GM19395 (cell line): Measurements from ENCODE around the gene LRRC23.
A peak's percentile ranks its signal among the peaks of the same experiment; 100 is the strongest.
"Not testable (repeated sequence)": the region's sequence is repeated elsewhere in the genome, so short reads cannot be mapped to it uniquely, and the experiment has no call there.

Experiments
- ATAC-seq: cut with Tn5 transposase; IDR thresholded peaks from one replicate; pipeline ENCODE4 v1.9.1; 2021; ENCODE audit warnings: mild to moderate bottlenecking, moderate library complexity; ENCODE audit not compliant: unreplicated experiment

Gene LRRC23

GRCh38 chr12:6872073-6873048 lies 32.3 kb upstream of the LRRC23 start:
- peak; percentile 20 for ATAC-seq

GRCh38 chr12:6873094-6874014 lies 31.3 kb upstream of the LRRC23 start, which contains the start of gene SPSB2:
Gene SPSB2, minus strand, starts transcription at chr12:6873303. Its CDS starts 402 bp downstream, at chr12:6872901.
- peak; percentile 64 for ATAC-seq

DNA sequence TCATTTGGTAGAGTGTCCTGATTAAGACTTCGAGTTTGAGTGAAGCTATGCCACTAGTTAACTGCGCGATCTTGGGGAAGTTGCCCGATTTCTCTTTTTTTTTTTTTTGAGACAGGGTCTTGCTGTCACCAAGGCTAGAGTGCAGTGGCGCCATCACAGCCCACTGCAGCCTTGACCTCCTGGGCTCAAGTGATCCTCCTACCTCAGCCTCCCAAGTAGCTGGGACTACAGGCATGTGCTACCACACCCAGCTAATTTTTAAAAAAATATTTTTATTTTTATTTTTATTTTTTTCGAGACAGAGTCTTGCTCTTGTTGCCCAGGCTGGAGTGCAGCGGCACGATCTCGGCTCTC lies 30.6 kb upstream of the LRRC23 start:
- not testable (repeated sequence) for ATAC-seq

DNA sequence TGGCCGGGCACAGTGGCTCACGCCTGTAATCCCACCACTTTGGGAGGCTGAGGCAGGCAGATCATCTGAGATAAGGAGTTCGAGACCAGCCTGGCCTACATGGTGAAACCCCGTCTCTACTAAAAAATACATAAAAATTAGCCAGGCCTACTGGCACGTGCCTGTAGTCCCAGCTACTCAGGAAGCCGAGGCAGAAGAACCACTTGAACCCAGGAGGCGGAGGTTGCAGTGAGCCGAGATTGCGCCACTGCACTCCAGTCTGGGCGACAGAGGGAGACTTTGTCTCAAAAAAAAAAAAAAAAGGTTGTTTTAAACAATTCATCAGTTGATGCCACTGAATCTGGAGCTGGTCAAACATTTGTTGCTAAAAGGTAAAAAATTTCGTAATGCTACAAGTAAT lies 24.8 kb upstream of the LRRC23 start:
- ATAC-seq, result not testable (repeated sequence)

DNA sequence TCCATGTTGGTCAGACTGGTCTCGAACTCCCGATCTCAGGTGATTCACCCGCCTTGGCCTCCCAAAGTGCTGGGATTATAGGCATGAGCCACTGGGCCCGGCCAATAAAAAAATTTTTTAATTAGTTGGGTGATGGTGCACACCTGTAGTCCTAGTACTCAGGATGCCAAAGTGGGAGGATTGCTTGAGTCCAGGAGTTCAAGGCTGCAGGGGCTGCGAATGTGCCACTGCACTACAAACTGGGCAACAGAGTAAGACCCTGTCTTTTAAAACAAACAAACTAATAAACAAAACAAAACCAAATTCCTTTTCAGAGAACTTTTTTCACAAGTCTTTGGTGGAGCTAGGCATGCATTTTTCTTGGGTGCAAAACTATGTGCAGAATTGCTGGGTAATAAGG lies 21.4 kb upstream of the LRRC23 start:
- no peak for ATAC-seq

GRCh38 chr12:6883683-6884082 lies 20.9 kb upstream of the LRRC23 start:
- ATAC-seq, result no peak

DNA sequence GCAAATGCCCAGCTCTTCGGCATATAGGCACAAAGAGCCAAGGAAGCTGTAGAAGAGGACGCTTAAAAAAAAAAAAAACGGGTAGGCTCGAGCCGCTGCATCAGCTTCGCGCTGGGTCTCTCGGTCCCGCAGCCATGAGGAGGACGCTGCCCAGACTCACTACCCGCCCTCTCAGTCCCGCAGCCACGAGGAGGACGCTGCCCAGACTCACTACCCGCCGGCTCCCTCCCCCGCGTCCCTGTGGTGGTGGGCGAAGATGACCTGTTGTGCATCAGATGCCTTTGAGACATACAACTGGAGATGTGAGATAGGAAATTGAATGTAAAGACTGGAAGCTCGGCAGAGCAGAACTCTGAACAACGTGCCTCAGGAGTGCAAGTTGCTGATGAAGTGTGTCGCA lies 20.1 kb upstream of the LRRC23 start:
- no peak for ATAC-seq

GRCh38 chr12:6886206-6886999 lies 18.2 kb upstream of the LRRC23 start:
- ATAC-seq, result not testable (repeated sequence)

- no peak for ATAC-seq
Measured at GRCh38 chr12:6887460-6887859, 17.2 kb upstream of the LRRC23 start.

DNA sequence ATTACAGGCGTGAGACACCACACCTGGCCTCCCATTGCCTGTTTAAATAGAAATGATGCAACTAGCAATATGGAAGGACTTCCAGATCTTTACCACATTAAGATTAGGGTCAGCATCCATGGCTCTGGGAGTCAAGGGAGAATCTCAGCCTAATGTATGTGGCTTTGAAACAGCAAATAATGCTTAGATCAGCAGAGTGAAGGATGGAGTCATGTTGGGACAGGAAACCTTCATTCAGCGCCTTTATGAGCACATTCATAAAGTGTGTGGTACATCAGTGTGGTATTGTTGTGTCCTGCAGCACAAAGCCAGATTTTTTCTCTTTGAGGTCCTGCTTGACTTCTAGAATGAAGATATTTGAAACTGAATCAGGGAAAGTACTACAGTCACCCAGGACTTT lies 16.3 kb upstream of the LRRC23 start:
- ATAC-seq, result no peak

GRCh38 chr12:6888794-6889193 lies 15.8 kb upstream of the LRRC23 start:
- ATAC-seq, result not testable (repeated sequence)

GRCh38 chr12:6889775-6890573 lies 14.6 kb upstream of the LRRC23 start:
- not testable (repeated sequence) for ATAC-seq

DNA sequence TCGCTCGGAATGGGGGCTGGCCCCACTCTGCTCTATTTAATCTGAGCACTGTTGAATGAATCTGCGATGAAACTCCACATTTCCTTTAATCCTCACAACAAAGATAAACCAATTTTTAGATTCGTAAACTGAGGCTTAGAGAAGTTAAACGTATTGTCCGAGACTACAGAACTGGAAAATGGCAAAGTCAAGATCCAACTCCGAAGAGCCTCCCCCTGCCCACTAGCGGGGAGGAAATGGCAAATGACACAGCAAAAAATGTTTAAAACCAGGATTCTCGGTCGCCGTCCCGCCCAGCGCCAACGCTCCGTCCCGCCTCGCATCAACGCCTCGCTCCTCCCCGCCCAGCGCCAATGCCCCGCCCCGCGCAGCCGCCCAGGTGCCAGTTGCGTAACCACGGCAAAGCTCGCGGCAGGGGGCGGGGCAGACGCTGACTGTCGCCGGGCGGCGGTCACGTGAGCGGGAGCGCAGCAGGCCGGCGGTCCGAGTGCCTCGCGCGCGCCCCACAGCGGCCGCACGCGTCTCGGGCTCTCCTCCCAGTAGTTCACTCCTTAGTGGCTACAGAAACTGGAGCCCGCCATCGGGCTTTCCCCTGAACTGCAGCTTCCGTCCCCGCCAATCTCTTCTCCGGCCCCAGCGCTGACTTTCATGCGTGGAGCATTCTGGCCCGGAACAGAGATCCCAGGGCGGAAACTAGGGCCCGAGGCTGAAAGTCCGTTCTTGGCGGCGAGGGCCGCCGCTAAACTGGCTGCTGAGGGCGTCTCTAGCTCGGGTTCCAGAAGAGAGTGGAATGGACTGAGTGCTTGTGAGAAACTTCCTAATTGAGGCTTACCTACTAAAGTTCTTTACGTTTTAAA lies 13.6 kb upstream of the LRRC23 start:
- ATAC-seq, result peak; percentile 94

DNA sequence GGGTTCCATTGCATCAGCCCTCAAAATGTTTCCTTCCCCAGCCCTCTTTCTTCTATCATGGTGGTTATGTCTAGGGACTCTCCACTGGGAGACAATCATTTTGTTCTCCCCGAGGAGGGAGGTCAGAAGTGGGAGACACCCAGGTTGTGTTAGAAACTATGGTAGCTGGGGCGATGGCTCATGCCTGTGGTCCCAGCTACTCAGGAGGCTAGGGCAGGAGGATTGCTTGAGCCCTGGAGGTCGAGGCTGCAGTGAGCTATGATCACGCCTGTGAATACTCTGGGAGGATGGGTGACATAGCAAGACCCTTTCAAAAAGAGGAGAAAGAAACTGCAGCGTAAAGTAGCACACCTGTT lies 13.0 kb upstream of the LRRC23 start:
- no peak for ATAC-seq

DNA sequence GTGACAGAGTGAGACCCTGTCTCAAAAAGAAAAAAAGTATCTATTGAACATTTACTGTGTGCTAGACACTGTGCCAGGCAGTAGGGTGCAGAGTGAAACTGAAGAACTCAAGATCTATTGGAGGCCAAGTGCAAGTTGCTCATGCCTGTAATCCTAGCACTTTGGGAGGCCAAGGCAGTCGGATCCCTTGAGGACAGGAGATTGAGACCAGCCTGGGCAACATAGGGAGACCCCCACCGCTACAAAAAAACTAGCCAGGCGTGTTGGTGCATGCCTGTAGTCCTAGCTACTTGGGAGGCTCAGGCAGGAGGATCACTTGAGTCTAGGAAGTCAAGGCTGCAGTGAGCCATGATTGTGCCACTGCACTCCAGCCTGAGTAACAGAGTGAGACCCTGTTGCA lies 11.9 kb upstream of the LRRC23 start:
- not testable (repeated sequence) for ATAC-seq

DNA sequence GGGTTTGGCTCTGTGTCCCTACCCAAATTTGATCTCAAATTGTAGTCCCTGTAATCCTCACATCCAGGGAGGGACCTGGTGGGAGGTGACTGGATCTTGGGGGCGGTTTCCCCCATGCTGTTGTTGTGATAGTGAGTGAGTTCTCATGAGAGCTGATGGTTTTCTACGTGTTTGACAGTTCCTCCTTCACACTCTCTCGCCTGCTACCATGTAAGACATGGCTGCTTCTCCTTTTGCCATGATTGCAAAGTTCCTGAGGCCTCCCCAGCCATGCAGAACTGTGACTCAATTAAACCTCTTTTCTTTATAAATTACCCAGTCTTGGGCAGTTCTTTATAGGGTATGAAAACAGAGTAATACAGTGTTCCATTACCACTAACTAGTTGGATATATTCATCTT lies 10.3 kb upstream of the LRRC23 start:
- no peak for ATAC-seq

GRCh38 chr12:6896846-6897435 lies 7.7 kb upstream of the LRRC23 start:
- ATAC-seq, result no peak

DNA sequence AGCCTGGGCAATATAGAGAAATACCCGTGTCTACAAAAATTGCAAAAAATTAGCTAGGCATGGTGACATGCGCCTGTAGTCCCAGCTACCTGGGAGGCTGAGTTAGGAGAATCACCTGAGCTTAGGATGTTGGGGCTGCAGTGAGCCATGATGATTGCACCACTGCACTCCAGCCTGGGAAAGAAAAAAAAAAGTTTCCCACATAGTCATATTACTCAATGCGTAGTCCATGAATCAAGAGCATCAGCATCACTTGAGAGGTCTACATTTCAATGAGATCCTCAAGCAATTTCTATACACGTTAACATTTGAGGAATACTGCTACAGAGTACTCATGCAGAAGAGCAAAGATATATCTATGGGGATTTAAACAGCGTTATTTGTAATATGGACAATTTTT lies 5.2 kb upstream of the LRRC23 start:
- no peak for ATAC-seq
